Stimulated activated CD8-positive, alpha-beta memory T cell treated with anti-CD3 and anti-CD28 coated beads, Interleukin-4, amount 100 ng/mL, for 24 hours (primary cell): ENCODE measurements around the gene CDC42EP1.

Experiments
- DNase-seq: peaks from one replicate; pipeline ENCODE4 v3.0.0-alpha.2; 2020; ENCODE audit warnings: low read depth

CDC42EP1 gene

DNA sequence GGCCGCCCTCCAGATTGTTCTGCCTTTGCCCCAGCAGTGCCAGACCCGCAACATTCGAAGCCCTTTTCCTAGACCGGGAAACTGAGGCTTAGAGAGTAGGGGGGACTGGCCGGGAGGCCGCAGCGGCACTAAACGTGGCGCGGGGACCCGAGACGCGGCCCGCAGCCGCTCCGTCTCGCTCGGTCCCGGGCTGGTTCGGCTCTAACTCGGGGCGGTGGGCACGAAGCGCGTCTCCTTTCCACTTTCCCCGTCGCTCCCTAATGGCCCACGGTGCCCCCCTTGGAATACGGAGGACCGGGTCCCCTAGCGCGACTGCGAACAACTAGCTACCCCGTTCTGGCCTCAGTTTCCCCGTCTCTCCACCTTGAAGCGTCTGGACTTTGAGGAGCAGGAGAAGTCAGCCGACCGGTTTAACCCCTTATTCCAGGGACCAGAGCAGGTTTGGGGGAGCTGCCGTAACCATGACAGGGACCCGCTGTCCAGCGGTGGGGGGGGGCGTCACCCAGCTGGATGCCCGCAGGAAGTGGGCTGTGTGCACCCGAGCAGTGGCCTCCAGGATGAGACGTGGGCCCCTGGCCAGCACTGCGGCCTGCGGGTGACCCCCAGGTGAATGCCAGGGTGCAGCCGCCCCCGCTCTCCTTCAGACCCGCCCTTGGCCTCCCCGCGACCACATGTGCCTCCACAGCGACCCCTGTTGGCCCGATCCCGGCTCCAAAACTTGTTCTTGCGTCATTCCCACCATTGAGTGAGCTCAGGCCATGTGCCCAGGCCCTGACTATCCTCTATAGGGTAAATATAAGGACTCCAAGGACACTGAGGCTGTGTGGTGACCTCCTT is 1.1 kb downstream of the CDC42EP1 start:
- peak; percentile 76 for DNase-seq

DNA sequence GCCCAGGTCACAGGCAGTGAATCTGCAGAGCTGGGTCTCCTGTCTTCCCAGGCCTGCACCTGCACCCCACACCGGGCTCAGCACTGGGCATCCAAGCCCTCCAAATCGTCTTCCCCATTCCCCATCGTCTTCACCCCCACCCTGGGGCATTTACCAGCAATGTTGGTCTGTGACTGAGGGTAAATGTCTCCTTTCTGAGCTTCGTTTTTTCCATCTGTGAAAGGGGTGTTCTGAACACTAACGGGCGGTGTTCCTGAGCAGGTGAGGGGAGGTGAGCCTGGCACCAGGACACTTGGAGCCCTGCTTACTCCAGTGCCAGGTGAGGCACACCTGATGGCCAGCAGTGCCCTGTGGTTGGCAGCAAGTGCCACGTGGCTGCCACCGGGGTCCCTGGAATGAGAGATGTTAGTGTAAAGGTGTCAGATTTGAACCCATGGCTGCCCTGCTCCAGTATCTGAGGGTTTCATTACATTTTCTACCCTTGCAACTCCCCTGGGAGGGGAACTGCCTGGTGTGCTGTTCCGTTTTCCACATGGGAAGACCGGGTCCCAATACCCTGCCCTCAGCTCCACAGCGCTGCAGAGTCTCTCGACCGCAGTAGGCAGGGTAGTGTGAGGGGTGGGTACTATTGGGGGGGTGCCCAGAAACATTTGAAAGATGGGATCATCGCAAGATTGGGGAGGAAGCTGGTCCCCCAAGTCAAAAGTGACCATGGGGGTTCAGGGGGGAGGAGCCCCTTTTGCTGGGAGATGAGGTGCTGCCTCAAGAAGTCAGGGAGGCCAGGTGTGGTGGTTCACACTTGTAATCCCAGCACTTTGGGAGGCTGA is 2.0 kb downstream of the CDC42EP1 start:
- no peak for DNase-seq

DNA sequence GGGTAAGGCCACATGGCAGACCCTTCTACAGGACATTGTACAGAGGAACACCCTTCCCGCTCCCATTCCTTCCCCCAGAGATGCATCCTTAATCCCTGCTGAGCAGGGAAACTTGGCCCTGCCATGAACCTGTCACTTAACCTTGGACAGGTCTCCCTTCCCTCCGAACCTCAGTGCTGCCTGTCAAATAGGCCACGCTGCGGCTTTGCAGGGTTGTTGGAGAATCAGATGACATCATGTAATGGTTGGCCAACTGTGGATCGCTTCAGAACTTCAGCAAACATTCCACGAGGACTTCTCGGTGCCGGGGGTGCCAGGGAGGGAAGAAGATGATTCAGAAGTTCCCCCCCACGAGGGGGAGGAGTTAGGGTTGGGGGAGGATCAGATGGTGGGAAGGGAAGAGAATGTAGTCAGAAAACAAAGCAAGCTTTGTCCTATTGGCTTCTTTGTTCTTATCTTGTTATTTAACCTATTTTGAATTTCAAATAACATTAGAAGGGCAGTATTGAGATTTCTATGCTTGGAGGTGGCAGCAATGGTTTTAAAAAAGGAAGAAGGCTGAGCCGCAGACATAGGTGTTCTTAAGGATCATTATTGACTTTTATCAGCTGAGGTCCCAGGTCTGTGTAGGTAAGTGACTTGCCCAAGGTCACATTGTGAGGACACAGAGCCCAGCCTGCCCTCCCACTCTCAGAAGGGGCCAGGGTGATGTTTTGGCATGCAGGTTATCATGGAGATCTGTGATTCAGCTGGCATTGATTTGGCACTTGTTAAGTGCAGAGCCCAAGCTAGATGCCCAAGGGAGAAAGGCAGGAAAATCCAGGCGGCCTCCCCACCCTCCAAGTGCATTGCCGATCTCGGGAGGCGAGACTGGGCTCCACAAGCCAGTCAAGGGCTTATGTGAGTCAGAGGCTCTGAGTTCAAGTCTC is 3.1 kb downstream of the CDC42EP1 start:
- DNase-seq, result no peak

DNA sequence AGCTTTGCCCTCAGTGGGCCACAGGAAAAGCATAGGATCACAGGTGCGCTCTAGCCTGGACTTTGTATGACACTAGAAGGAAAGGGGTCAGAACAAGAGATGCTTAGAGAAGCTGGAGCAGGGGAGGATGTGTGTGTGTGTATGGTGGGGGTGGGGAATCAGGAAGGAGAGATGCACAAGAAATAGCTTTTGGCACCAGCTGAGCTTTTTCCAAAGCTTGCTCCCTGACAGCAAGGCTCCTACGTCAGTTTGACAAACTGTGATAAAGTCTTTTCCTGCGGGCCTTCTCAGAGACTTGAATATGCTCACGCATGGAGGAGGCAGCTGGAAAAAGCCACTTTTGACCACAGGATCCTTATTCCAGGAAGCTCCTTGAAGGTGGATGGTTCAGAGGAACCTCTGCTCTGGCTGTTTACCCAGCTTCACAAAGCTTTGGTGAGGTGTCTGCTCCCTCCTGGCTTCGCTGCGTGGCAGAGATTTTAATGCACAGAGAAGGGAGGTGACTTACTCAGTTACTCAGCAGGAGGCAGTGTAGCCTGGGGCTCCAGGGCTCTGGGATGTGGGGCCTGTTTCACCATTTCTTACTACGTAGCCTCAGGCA is 3.9 kb downstream of the CDC42EP1 start:
- no peak for DNase-seq

DNA sequence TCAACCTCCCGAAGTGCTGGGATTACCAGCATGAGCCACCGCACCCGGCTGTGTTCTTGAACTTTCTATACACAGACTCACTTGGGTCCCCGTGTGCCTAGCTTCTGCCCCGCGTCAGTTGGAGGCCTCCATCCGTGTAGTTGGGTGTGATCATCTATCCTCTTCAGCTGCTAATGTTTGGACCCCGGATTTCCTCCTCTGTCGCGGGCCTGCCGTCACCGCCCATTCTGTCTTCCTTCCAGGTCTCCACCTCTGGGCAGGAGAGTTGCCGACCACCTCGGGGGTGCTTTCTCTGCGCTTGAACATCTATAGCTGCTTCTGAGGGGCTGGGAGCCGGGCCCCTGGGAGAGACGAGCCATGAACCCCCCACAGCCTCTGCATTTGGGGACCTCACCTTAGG is 5.5 kb downstream of the CDC42EP1 start:
- DNase-seq, result no peak

DNA sequence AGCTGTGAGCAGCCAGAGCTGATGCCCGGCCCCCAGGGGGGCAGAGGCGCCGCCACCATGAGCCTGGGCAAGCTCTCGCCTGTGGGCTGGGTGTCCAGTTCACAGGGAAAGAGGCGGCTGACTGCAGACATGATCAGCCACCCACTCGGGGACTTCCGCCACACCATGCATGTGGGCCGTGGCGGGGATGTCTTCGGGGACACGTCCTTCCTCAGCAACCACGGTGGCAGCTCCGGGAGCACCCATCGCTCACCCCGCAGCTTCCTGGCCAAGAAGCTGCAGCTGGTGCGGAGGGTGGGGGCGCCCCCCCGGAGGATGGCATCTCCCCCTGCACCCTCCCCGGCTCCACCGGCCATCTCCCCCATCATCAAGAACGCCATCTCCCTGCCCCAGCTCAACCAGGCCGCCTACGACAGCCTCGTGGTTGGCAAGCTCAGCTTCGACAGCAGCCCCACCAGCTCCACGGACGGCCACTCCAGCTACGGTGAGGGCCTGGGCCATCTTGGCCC is 6.1 kb downstream of the CDC42EP1 start:
- DNase-seq, result peak; percentile 22

DNA sequence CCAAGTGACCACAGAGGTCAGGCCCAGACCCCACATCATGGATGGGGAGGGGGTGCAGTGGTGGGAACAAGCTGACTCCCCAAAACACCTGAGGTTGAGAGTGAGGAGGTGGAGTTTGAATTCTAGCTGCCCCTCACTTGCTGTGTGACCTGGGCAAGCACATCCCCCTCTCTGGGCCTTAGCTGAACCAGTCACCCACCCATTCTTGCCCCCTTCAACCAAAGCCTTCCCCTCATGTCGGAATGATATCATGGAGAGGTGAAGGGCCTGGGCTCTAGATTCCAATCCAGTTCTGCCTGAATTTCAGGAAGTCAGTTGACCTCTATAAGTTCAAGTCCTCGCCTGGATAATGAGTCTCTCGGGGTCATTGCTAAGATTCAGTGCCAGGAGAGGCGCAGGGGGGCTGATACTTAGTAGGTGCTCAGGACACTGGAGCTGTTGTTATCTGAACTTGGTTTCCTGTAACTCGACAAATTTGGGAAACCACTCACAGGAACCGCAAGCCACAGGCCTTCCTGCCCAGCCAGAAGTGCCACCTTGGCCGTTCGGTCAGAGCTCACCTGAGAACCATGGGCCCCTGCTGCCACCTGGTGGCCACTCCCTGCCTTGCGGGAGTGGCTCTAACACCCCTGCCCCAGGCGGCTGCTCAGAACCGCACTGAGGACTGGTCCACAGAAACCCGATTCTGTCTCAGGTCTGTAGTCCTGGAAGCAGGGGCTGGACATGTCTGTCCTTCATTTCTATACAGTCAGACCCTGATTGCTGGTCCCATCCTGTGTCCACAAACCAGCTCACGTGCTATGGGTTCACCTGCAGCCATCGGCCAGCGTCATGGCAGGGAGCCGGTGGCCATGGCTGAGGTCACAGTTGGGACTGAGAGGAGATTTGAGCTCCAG is 6.9 kb downstream of the CDC42EP1 start:
- DNase-seq, result peak; percentile 83

GRCh38 chr22:37568012-37568411 is 7.7 kb downstream of the CDC42EP1 start:
- DNase-seq, result no peak

DNA sequence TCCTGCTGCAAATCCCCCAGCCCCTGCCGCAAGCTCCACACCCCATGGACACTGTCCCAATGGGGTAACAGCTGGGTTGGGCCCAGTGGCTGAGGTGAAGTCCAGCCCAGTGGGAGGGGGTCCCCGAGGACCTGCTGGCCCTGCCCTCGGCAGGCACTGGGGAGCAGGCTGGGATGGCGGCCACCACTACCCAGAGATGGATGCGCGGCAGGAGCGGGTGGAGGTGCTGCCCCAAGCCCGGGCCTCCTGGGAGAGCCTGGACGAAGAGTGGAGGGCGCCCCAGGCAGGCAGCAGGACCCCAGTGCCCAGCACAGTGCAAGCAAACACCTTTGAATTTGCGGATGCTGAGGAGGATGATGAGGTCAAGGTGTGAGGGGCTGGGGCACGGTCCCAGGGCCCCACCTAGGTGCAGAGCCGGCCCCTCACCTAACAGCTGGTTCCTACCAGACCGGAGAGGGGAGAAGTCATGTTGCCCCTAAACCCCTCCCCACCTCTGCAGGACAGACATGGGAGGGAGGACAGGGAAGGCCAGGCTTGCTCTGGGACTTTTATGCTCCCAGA is 8.2 kb downstream of the CDC42EP1 start:
- DNase-seq, result no peak

DNA sequence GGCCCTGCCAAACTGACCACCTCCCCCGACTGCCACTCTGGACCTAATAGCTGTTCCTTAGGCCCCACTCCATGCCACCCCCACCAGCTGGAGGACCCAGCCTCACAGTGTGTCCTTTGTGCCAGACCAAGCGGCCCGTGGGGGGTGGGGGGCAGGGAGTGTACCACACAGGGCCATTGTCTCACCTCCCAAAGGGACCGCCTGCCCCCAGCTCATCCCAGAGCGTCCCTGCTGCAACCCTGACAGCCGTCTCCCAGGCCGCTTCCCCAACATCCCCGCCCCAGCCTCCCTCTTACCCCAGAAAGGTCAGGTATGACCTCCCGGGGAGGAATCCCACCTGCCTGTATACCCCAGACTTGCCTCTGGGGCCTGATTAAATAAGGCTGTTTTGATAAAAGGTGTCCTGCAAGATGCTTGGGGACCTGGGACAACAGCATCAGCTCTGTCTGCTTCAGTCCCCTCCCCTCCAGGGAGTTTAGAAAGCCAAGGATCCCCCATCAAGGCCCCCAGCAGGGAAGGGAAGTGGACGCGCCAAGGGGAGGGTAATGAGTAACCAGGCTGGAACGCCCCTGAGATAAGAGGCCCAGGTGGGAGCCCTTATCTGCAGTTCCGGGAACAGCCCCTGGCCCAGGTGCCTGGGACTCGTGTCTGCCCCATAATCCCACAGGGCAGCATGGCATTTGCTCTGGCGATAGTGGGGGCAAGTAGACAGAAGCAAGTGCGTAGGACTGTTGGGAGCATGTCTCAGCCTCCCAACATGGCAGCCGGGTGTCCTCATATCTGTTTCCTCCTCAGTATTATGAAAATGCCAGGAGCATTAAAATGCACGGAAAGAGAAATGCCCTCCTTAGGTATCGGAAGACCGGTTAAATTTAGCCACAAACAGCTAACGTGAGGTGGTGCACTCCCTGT is 9.0 kb downstream of the CDC42EP1 start:
- DNase-seq, result no peak

- no peak for DNase-seq
Observed at GRCh38 chr22:37569921-37570660, 9.8 kb downstream of the CDC42EP1 start.

- no peak for DNase-seq
Observed at GRCh38 chr22:37570661-37570976, 10.3 kb downstream of the CDC42EP1 start.

- no peak for DNase-seq
Observed at GRCh38 chr22:37571258-37571991, 11.1 kb downstream of the CDC42EP1 start.

- no peak for DNase-seq
Observed at GRCh38 chr22:37571992-37572373, 11.7 kb downstream of the CDC42EP1 start.

GRCh38 chr22:37575490-37576003 is 15.3 kb downstream of the CDC42EP1 start:
- DNase-seq, result no peak

GRCh38 chr22:37578002-37578401 is 17.7 kb downstream of the CDC42EP1 start:
- DNase-seq, result no peak

DNA sequence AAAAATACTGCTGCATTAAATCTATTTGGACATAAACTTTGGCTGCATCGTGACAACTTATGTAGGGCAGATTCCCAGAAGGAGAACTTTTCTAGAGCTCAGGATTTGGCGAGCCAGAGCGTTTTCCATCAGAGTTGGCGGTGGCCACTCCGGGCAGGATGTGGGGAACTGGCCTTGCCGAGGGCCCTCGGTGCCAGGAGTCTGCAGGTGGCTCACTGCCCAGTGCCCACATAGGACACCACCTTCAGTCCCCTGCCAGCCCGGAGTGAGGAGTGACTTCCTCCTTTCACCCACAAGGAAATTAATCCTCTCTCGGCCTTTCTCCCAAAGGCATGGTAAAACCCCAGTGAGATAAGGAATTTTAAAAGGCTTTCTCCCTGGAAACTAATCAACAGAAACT is 21.2 kb downstream of the CDC42EP1 start:
- DNase-seq, result no peak

DNA sequence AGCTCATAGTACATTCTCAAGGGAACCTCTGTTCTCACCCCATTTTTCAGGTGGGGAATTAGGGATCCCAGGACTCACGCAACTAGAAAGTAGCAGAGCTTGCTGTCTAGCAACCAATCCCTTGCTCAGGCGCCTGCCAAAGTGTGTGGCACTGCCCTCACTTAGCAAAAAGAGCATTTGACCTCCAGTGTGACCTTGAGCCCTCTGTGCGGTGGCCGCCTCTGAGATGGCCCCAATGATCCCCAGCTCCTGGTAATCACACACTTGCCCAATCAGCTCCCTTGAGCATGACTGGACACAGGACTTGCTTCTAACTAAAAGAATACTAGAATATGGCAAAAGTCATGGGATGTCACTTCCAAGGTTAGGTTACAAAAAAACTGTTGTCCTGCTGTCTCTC is 22.2 kb downstream of the CDC42EP1 start:
- DNase-seq, result no peak
